Astrocyte of the spinal cord (primary cell): ENCODE results near the gene CPNE9.

Experiments used
- DNase-seq: peaks from one replicate; pipeline ENCODE4 v3.0.0; 2011; ENCODE audit warnings: low read depth, low spot score
- H3K4me3 ChIP-seq: 2 replicates; pipeline ENCODE4 v1.5.1; 2011; ENCODE audit warnings: low read depth, mild to moderate bottlenecking, low read length, moderate library complexity
- in situ Hi-C: cut with HindIII; loops from 2 replicates; pipeline ENCODE4 v1.10.0; 2017; ENCODE audit warnings: low sequenced_read_pairs
- TF ChIP-seq, protein P1 (sequence below): IDR thresholded peaks from 2 replicates; pipeline ENCODE4 v1.5.1; 2012; ENCODE audit warnings: low read depth, mild to moderate bottlenecking, low read length, inconsistent platforms

Gene CPNE9

DNA sequence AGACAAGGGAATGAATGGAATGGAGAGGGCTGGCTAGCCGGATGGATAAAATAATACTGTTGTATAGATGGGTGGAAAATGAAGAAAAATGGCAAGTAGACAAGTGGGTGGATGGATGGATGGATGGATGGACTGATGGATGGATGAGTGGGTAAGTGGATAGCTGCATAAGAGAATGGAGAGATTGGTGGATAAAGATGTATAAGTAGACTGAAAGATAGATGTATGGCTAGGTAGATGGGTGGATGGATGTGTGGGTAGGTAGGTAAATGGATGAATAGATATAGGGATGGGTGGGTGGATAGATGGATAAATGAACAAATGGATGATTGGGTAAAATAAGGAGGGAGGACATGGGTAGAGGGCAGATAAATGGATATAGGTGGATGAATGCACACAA lies 13.9 kb downstream of the CPNE9 start:
- no peak for DNase-seq
- in situ Hi-C loops = no loop called here
- TF ChIP-seq, protein P1, sequence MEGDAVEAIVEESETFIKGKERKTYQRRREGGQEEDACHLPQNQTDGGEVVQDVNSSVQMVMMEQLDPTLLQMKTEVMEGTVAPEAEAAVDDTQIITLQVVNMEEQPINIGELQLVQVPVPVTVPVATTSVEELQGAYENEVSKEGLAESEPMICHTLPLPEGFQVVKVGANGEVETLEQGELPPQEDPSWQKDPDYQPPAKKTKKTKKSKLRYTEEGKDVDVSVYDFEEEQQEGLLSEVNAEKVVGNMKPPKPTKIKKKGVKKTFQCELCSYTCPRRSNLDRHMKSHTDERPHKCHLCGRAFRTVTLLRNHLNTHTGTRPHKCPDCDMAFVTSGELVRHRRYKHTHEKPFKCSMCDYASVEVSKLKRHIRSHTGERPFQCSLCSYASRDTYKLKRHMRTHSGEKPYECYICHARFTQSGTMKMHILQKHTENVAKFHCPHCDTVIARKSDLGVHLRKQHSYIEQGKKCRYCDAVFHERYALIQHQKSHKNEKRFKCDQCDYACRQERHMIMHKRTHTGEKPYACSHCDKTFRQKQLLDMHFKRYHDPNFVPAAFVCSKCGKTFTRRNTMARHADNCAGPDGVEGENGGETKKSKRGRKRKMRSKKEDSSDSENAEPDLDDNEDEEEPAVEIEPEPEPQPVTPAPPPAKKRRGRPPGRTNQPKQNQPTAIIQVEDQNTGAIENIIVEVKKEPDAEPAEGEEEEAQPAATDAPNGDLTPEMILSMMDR = no peak
- no peak overlapping the region for H3K4me3 ChIP-seq

DNA sequence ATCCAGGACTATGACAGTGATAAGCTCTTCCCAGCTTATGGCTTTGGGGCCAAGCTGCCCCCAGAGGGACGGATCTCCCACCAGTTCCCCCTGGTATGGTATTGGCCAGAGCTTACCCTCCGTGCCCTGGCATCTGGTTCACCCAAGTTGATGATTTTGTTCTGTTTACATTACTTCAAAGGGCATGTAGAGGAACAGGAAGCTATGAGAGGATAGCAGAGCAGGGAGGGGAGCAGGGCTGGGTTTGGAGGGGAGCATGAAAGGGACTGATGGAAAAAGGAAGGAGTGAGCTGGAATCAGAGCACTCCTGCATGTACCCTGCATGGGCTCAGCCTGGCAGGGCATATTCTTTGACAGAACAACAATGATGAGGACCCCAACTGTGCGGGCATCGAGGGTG lies 14.5 kb downstream of the CPNE9 start:
- in situ Hi-C loops = no loop called here
- TF ChIP-seq, protein P1 = no peak
- DNase-seq = no peak
- no peak overlapping the region for H3K4me3 ChIP-seq

DNA sequence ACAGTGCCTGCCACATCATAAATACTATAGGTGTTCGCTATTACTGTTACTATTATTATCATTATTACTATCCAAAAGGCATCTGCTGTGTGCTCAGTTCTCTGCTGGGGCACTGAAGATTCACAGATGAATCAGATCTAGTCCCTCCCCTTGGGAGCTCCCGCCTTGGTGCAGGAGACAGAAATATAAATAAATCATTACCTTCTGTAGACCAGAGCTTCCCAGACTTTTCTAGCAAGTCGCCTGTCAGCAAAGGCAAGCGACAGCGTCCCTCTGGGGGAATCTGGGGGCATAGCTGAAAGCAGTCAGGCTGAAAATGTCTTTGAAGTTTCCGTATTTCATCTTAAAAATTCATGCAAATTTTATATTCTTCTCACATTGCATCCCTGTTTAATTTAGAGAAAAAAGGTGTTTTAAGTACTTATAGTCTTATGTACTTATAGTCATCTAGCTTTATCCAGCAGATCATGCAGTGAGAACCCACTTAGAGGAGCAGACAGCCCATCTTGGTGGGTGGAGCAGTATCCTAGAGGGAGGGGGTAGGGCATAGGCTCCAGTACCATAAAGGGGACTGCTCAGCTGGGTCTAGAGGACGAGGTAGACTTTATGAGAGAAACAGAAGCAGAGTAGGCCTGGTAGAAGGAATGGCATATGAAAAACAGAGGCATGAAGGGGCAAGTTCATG lies 17.5 kb downstream of the CPNE9 start:
- TF ChIP-seq, protein P1 = no peak
- in situ Hi-C loops = no loop called here
- H3K4me3 ChIP-seq = no peak overlapping the region
- DNase-seq = no peak

DNA sequence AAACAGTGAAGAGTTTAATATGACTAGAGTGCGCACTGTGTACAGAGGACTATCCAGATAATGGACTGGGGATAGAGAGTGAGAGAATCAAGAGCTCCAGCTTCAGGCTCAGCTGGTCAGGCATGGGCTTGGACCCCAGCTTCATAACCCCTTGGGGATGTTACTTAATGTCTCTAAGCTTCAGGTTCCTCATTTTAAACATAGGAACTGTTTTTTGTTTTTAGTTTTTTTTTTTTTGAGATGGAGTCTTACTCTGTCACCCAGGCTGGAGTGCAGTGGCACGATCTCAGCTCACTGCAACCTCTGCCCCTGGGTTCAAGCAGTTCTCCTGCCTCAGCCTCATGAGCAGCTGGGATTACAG lies 18.0 kb downstream of the CPNE9 start:
- DNase-seq = no peak
- no peak overlapping the region for H3K4me3 ChIP-seq
- in situ Hi-C loops = no loop called here
- TF ChIP-seq, protein P1 = no peak

DNA sequence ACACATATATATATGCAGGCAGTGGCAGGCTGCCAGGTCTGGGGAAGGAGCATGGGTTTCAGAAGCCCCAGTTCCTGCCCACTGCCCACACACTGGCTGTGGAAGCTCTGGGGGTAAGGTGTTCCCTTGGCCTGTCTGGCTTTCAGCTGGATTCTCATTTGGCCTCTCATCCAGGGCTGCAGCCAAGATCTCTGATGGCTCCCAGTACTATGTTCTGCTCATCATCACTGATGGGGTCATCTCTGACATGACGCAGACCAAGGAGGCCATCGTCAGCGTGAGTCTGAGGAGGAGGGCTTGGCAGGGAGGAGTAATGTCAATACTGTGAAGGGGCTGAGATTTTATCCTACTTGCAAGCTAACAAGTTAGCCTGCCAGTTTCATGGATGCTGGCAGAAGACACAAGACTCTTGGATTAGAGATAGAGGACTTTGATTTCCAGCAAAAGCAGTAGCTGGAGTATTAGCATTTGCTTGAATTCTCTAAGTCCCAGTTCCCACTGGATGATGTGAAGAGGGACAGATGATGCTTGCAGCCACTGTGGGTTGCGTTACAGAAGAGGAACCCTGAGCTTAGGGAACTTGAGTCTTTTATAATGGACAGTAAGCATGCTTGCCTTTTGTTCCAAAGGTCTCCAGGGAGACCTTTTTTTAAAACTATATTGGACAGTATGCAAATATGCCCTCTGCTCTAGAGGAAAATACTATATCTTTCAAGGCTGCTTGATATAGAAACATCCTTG lies 22.3 kb downstream of the CPNE9 start:
- TF ChIP-seq, protein P1 = no peak
- no peak for DNase-seq
- H3K4me3 ChIP-seq = no peak overlapping the region
- in situ Hi-C loops = no loop called here

GRCh38 chr3:9727041-9727595 lies 23.5 kb downstream of the CPNE9 start:
- DNase-seq = no peak
- in situ Hi-C loops = no loop called here
- no peak overlapping the region for H3K4me3 ChIP-seq
- TF ChIP-seq, protein P1 = peak; percentile 18
